H1 (cell line): ENCODE measurements around the gene SPOUT1.

Experiments
- CEBPB ChIP-seq: IDR thresholded peaks from 2 replicates; pipeline ENCODE4 v1.6.1; 2012; ENCODE audit warnings: low read depth, low read length
- CHD1 ChIP-seq: IDR thresholded peaks from 2 replicates; pipeline ENCODE4 v1.6.1; 2012; ENCODE audit warnings: low read depth, low read length, improper control_type of control experiment
- CTCF ChIP-seq, 3 experiments: IDR thresholded peaks; 1 replicate in 2 of 3; 2 replicates in 1 of 3; pipeline versions ENCODE4 v1.5.1 to v1.6.1; 2011; ENCODE audit warnings: low read length in 3 of 3, mild to moderate bottlenecking in 3 of 3, inconsistent platforms in 2 of 3, low read depth in 1 of 3, moderate library complexity in 1 of 3; ENCODE audit not compliant: insufficient read depth in 1 of 3; ENCODE audit errors: control extremely low read depth in 1 of 3
- EGR1 ChIP-seq: IDR thresholded peaks from 2 replicates; pipeline ENCODE4 v1.6.1; 2011; ENCODE audit warnings: low read depth, low read length, borderline replicate concordance
- EZH2 ChIP-seq: fragments of 200-600 bp; sonication (generic); IDR thresholded peaks from 2 replicates; pipeline ENCODE4 v1.7.1; 2012; ENCODE audit warnings: low read depth, mild to moderate bottlenecking, moderate library complexity, low read length, inconsistent platforms; ENCODE audit not compliant: severe bottlenecking
- POLR2A ChIP-seq, 2 experiments: IDR thresholded peaks; 1 replicate in 1 of 2; 2 replicates in 1 of 2; pipeline ENCODE4 v1.6.1; 2011; ENCODE audit warnings: low read depth in 2 of 2, low read length in 2 of 2, mild to moderate bottlenecking in 2 of 2; ENCODE audit errors: control extremely low read depth in 1 of 2
- TCF12 ChIP-seq: IDR thresholded peaks from 2 replicates; pipeline ENCODE4 v1.6.1; 2011; ENCODE audit warnings: low read depth, mild to moderate bottlenecking, low read length

GRCh38 chr9:128773049-128773448 lies 56.5 kb downstream of the SPOUT1 start:
- TF ChIP-seq CTCF (IDR thresholded peaks at IDR 0.05; ENCODE audit: control extremely low read depth in 1 of 3, insufficient read depth in 1 of 3, low read depth in 1 of 3, low read length in 3 of 3), result no peak
- TF ChIP-seq EZH2, result no peak
- no peak for TF ChIP-seq CEBPB
- TF ChIP-seq POLR2A (IDR thresholded peaks at IDR 0.05; ENCODE audit: control extremely low read depth in 1 of 2, low read depth in 2 of 2, low read length in 2 of 2), result no peak
- TF ChIP-seq CHD1, result no peak
- no peak for TF ChIP-seq TCF12
- TF ChIP-seq EGR1, result no peak
